DOHH2 (cell line): ENCODE results near the gene UGT2A2.

Experiments used
- H3F3A ChIP-seq: fragments of 200-600 bp; sonication (generic), shearing (Covaris generic); 2 replicates; pipeline ENCODE4 v1.6.0; 2016; ENCODE audit warnings: antibody characterized with exemption, mild to moderate bottlenecking; ENCODE audit not compliant: control insufficient read depth, insufficient read depth
- H3K27ac ChIP-seq: fragments of 200-600 bp; sonication (generic); 2 replicates; pipeline ENCODE4 v1.5.1; 2014; ENCODE audit warnings: low read depth, mild to moderate bottlenecking, low read length, moderate library complexity
- H3K27me3 ChIP-seq: fragments of 200-600 bp; sonication (generic); 2 replicates; pipeline ENCODE4 v1.6.1; 2014; ENCODE audit warnings: mild to moderate bottlenecking, low read length, mixed read lengths; ENCODE audit not compliant: control insufficient read depth
- H3K36me3 ChIP-seq: fragments of 200-600 bp; sonication (generic); 2 replicates; pipeline ENCODE4 v1.6.1; 2014; ENCODE audit warnings: mild to moderate bottlenecking, low read length, moderate library complexity, mixed read lengths; ENCODE audit not compliant: control insufficient read depth
- H3K4me1 ChIP-seq: fragments of 200-600 bp; sonication (generic); 2 replicates; pipeline ENCODE4 v1.6.1; 2014; ENCODE audit warnings: mild to moderate bottlenecking, low read length, mixed read lengths; ENCODE audit not compliant: control insufficient read depth
- H3K4me2 ChIP-seq: fragments of 200-600 bp; sonication (generic); 2 replicates; pipeline ENCODE4 v1.6.0; 2014; ENCODE audit warnings: mild to moderate bottlenecking, low read length, moderate library complexity
- H3K4me3 ChIP-seq: fragments of 200-600 bp; sonication (generic); 2 replicates; pipeline ENCODE4 v1.5.1; 2014; ENCODE audit warnings: mild to moderate bottlenecking, low read length, mixed read lengths
- H3K79me2 ChIP-seq: fragments of 200-600 bp; sonication (generic); 2 replicates; pipeline ENCODE4 v1.6.1; 2014; ENCODE audit warnings: mild to moderate bottlenecking, low read length, mixed read lengths; ENCODE audit not compliant: control insufficient read depth
- H3K9me2 ChIP-seq: fragments of 200-600 bp; sonication (generic); replicated peaks from 2 replicates; pipeline ENCODE4 v1.6.1; 2014; ENCODE audit warnings: mild to moderate bottlenecking, low read length, mixed read lengths; ENCODE audit not compliant: control insufficient read depth
- H3K9me3 ChIP-seq: fragments of 200-600 bp; sonication (generic); 2 replicates; pipeline ENCODE4 v1.6.1; 2014; ENCODE audit warnings: antibody characterized with exemption, low read length, mixed read lengths; ENCODE audit not compliant: control insufficient read depth, insufficient read depth
- H4K20me1 ChIP-seq: fragments of 200-600 bp; sonication (generic); 2 replicates; pipeline ENCODE4 v1.6.0; 2014; ENCODE audit warnings: low read depth, mild to moderate bottlenecking, antibody characterized with exemption, low read length, moderate library complexity; ENCODE audit not compliant: control insufficient read depth, insufficient read depth
- CTCF ChIP-seq: fragments of 200-600 bp; sonication (generic); IDR thresholded peaks from one replicate; pipeline ENCODE4 v1.5.1; 2014; ENCODE audit warnings: antibody characterized with exemption, mild to moderate bottlenecking, low read depth, low read length; ENCODE audit not compliant: poor library complexity, severe bottlenecking
- EZH2phosphoT487 ChIP-seq: fragments of 200-600 bp; sonication (generic); IDR thresholded peaks from 2 replicates; pipeline ENCODE4 v1.6.1; 2017; ENCODE audit warnings: borderline replicate concordance, mild to moderate bottlenecking, antibody characterized with exemption, low read length, moderate library complexity, mixed read lengths

UGT2A2 gene

GRCh38 chr4:69650872-69651271, 11.4 kb upstream of the UGT2A2 start:
- TF ChIP-seq EZH2phosphoT487: no peak
- no peak for TF ChIP-seq CTCF
- Histone ChIP-seq H3K4me3 (no peak overlapping the region), H3K36me3 (no peaks in the 10 kb centered on the region), H3F3A (no peaks in the 10 kb centered on the region), H3K4me2 (no peak overlapping the region), H3K79me2 (no peaks in the 10 kb centered on the region), H3K27me3 (no peaks in the 10 kb centered on the region), H3K27ac (no peak overlapping the region), H3K4me1 (no peaks in the 10 kb centered on the region), H3K9me2 (no peaks in the 10 kb centered on the region), H4K20me1 (no peaks in the 10 kb centered on the region), H3K9me3 (no peaks in the 10 kb centered on the region)

GRCh38 chr4:69649629-69650028, 10.2 kb upstream of the UGT2A2 start:
- TF ChIP-seq EZH2phosphoT487 (no peak), CTCF (no peak)
- H4K20me1 ChIP-seq: no peaks in the 10 kb centered on the region
- no peaks in the 10 kb centered on the region for H3K79me2 ChIP-seq
- H3K9me2 ChIP-seq: no peaks in the 10 kb centered on the region
- no peak overlapping the region for H3K27ac ChIP-seq
- no peaks in the 10 kb centered on the region for H3K4me1 ChIP-seq
- H3K9me3 ChIP-seq: no peaks in the 10 kb centered on the region
- no peak overlapping the region for H3K4me3 ChIP-seq
- no peaks in the 10 kb centered on the region for H3K36me3 ChIP-seq
- H3F3A ChIP-seq: no peaks in the 10 kb centered on the region
- H3K4me2 ChIP-seq: no peak overlapping the region
- H3K27me3 ChIP-seq: no peaks in the 10 kb centered on the region

GRCh38 chr4:69649207-69649606, 9.8 kb upstream of the UGT2A2 start:
- TF ChIP-seq EZH2phosphoT487 (no peak), CTCF (no peak)
- H3K79me2 ChIP-seq: no peaks in the 10 kb centered on the region
- H3K27ac ChIP-seq: no peak overlapping the region
- no peaks in the 10 kb centered on the region for H3K36me3 ChIP-seq
- no peaks in the 10 kb centered on the region for H4K20me1 ChIP-seq
- H3F3A ChIP-seq: no peaks in the 10 kb centered on the region
- H3K4me3 ChIP-seq: no peak overlapping the region
- H3K9me2 ChIP-seq: no peaks in the 10 kb centered on the region
- no peaks in the 10 kb centered on the region for H3K9me3 ChIP-seq
- H3K4me1 ChIP-seq: no peaks in the 10 kb centered on the region
- no peaks in the 10 kb centered on the region for H3K27me3 ChIP-seq
- H3K4me2 ChIP-seq: no peak overlapping the region

GRCh38 chr4:69642961-69643360, 3.5 kb upstream of the UGT2A2 start:
- no peaks in the 10 kb centered on the region for H3K36me3 ChIP-seq
- H3K27me3 ChIP-seq: no peaks in the 10 kb centered on the region
- no peaks in the 10 kb centered on the region for H3F3A ChIP-seq
- H3K4me3 ChIP-seq: no peak overlapping the region
- H3K4me2 ChIP-seq: no peak overlapping the region
- H3K79me2 ChIP-seq: no peaks in the 10 kb centered on the region
- TF ChIP-seq EZH2phosphoT487 (no peak), CTCF (no peak)
- H3K9me3 ChIP-seq: no peaks in the 10 kb centered on the region
- no peaks in the 10 kb centered on the region for H3K9me2 ChIP-seq
- no peak overlapping the region for H3K27ac ChIP-seq
- H4K20me1 ChIP-seq: no peaks in the 10 kb centered on the region
- no peaks in the 10 kb centered on the region for H3K4me1 ChIP-seq
